GM12878 (cell line): Measurements from ENCODE around the gene DAB2IP. TPM values are rescaled to one million over a fixed set of nuclear protein-coding genes. Genes with fewer than 3 reads are reported as not detected.

Source experiments
- ATAC-seq: fragments of 200-7000 bp; cut with Tn5 transposase; 3 replicates; pipeline ENCODE4 v1.9.1; 2020; ENCODE audit warnings: mild to moderate bottlenecking, moderate library complexity
- BruUV-seq: library from RNA; stranded (reverse); fragments of 400-500 nt; replicated peaks from 2 replicates; lab custom pipeline; 2021; lab: Mats Ljungman, UMichigan
- CTCF ChIA-PET: fragments of 300-600 bp; sonication (Branson Sonifier 250); formaldehyde crosslinking; extraction: SDS; loops from one replicate; lab custom pipeline; 2021; ENCODE audit warnings: inconsistent platforms; lab: Yijun Ruan, JAX
- POLR2A ChIA-PET: fragments of 350-600 bp; formaldehyde crosslinking; extraction: SDS; loops from one replicate; lab custom pipeline; 2021; ENCODE audit warnings: inconsistent platforms; lab: Charles Lee
- RAD21 ChIA-PET: fragments of 300-600 bp; sonication (Branson Sonifier 250); formaldehyde crosslinking; loops from one replicate; lab custom pipeline; 2023; ENCODE audit warnings: antibody characterized with exemption; ENCODE audit not compliant: unreplicated experiment; lab: Charles Lee
- SMC1A ChIA-PET: fragments of 300-600 bp; sonication (Branson Sonifier 250); formaldehyde crosslinking; loops from one replicate; lab custom pipeline; 2023; ENCODE audit not compliant: unreplicated experiment, uncharacterized antibody; lab: Charles Lee
- DNase-seq: peaks from one replicate; pipeline ENCODE4 v3.0.0-alpha.2; 2011; ENCODE audit warnings: low read depth, low spot score
- FAIRE-seq: peaks from 3 replicates; lab custom pipeline; 2011; peaks lifted over from hg19 to GRCh38; lab: Jason Lieb, UNC
- H2AFZ ChIP-seq: 2 replicates; pipeline ENCODE4 v1.6.0; 2011; ENCODE audit warnings: low read depth, low read length, control low read depth; ENCODE audit not compliant: control insufficient read depth
- H3K27ac ChIP-seq: 2 replicates; pipeline ENCODE4 v1.5.1; 2011; ENCODE audit warnings: control low read depth; ENCODE audit not compliant: control insufficient read depth, insufficient read depth
- H3K27me3 ChIP-seq, 2 experiments: replicated peaks in 1 of 2; 2 replicates each; pipeline versions ENCODE4 v1.6.0 to v1.6.1; 2011; ENCODE audit warnings: low read length in 1 of 2; ENCODE audit not compliant: control insufficient read depth in 2 of 2, insufficient read depth in 2 of 2
- H3K36me3 ChIP-seq, 2 experiments: 2 replicates each; pipeline ENCODE4 v1.5.1; 2011; ENCODE audit warnings: low read length in 1 of 2; ENCODE audit not compliant: control insufficient read depth in 2 of 2, insufficient read depth in 2 of 2
- H3K4me1 ChIP-seq: 2 replicates; pipeline ENCODE4 v1.6.1; 2011; ENCODE audit warnings: mild to moderate bottlenecking, low read length, moderate library complexity, mixed read lengths; ENCODE audit not compliant: control insufficient read depth, insufficient read depth
- H3K4me2 ChIP-seq: 2 replicates; pipeline ENCODE4 v1.6.0; 2011; ENCODE audit warnings: control low read depth; ENCODE audit not compliant: control insufficient read depth, insufficient read depth
- H3K4me3 ChIP-seq: fragments of 200-600 bp; sonication (generic); 2 replicates; pipeline ENCODE4 v1.5.1; 2016
- H3K79me2 ChIP-seq: 2 replicates; pipeline ENCODE4 v1.6.0; 2011; ENCODE audit warnings: low read length; ENCODE audit not compliant: control insufficient read depth, insufficient read depth
- H3K9ac ChIP-seq: 2 replicates; pipeline ENCODE4 v1.8.0; 2011; ENCODE audit warnings: low read length, control low read depth, mixed read lengths; ENCODE audit not compliant: control insufficient read depth, insufficient read depth
- H3K9me3 ChIP-seq: replicated peaks from 3 replicates; pipeline ENCODE4 v1.5.1; 2011; ENCODE audit warnings: mild to moderate bottlenecking, low read length; ENCODE audit not compliant: control insufficient read depth, insufficient read depth
- H4K20me1 ChIP-seq: 2 replicates; pipeline ENCODE4 v1.6.0; 2011; ENCODE audit not compliant: control insufficient read depth, insufficient read depth
- BACH1 ChIP-seq: fragments of 450-650 bp; IDR thresholded peaks from 2 replicates; pipeline ENCODE4 v1.6.1; 2017; ENCODE audit warnings: mild to moderate bottlenecking, borderline replicate concordance
- BCLAF1 ChIP-seq: fragments of 450-650 bp; IDR thresholded peaks from 2 replicates; pipeline ENCODE4 v1.6.1; 2017; ENCODE audit warnings: antibody characterized with exemption, mild to moderate bottlenecking, moderate library complexity
- BMI1 ChIP-seq: fragments of 450-650 bp; IDR thresholded peaks from 2 replicates; pipeline ENCODE4 v1.6.1; 2016; ENCODE audit warnings: mild to moderate bottlenecking, moderate library complexity, borderline replicate concordance
- EZH2 ChIP-seq: IDR thresholded peaks from 2 replicates; pipeline ENCODE4 v1.6.1; 2012; ENCODE audit warnings: low read depth, mild to moderate bottlenecking, control low read depth, inconsistent platforms, low read length, borderline replicate concordance; ENCODE audit not compliant: control insufficient read depth
- JUNB ChIP-seq: IDR thresholded peaks from 2 replicates; pipeline ENCODE4 v1.6.1; 2016; ENCODE audit warnings: antibody characterized with exemption, mild to moderate bottlenecking
- KAT2A ChIP-seq: conservative IDR thresholded peaks from 2 replicates; pipeline ENCODE4 v1.6.1; 2011; ENCODE audit warnings: low read depth, low read length; ENCODE audit not compliant: control insufficient read depth
- PML ChIP-seq: IDR thresholded peaks from 2 replicates; pipeline ENCODE4 v1.6.1; 2012; ENCODE audit warnings: low read length, inconsistent platforms
- SPI1 ChIP-seq: IDR thresholded peaks from 2 replicates; pipeline ENCODE4 v1.6.1; 2011; ENCODE audit warnings: low read depth, mild to moderate bottlenecking, low read length, moderate library complexity, borderline replicate concordance; ENCODE audit not compliant: insufficient read depth
- TBL1XR1 ChIP-seq: IDR thresholded peaks from 2 replicates; pipeline ENCODE4 v1.6.1; 2012; ENCODE audit warnings: low read depth, low read length, improper control_type of control experiment
- WRNIP1 ChIP-seq: IDR thresholded peaks from 2 replicates; pipeline ENCODE4 v1.6.1; 2011; ENCODE audit warnings: low read depth, low read length, improper control_type of control experiment, borderline replicate concordance
- WGBS: methylation state at CpG from one replicate; pipeline ENCODE4 v1.1.6; 2016; ENCODE audit warnings: low lambda C conversion rate; ENCODE audit not compliant: insufficient replicate concordance, insufficient coverage; ENCODE audit errors: missing lambda C conversion rate; 5-methylcytosine and 5-hydroxymethylcytosine counted together
- in situ Hi-C: fragments of 300-500 bp; cut with MboI; formaldehyde crosslinking; loops from 9 replicates; pipeline ENCODE4 v1.14.3; 2018; ENCODE audit warnings: mixed read lengths
- intact Hi-C: fragments of 100-400 bp; cut with micrococcal nuclease; formaldehyde crosslinking; loops from one replicate; pipeline ENCODE4 v1.14.2; 2022; ENCODE audit not compliant: unreplicated experiment
- polyA plus RNA-seq, 11 experiments: library from polyadenylated mRNA; depleted of rRNA in 4 of 11; unstranded in 6 of 11; stranded (reverse) in 5 of 11; fragments of >200 nt; fragmentation: Nextera tagmentation in 4 of 11; fragmentation: Illumina TruSeq in 1 of 11; extraction: Ambion mirVana in 4 of 11; extraction: Trizol in 1 of 11; gene quantifications; 1 replicate in 1 of 11; 2 replicates in 10 of 11; pipeline versions ENCODE4 v1.2.1 to v1.2.3, GENCODE V29; 2011 to 2016; ENCODE audit warnings: inconsistent platforms in 2 of 11, missing spikeins in 2 of 11, low read depth in 1 of 11
- total RNA-seq, 4 experiments: library from RNA; depleted of rRNA in 3 of 4; stranded (reverse); fragments of >200 nt in 3 of 4; fragmentation: Illumina TruSeq in 1 of 4; extraction: Trizol in 1 of 4; gene quantifications; 2 replicates each; pipeline versions ENCODE4 v1.2.1 to v1.2.3, GENCODE V29; 2013 to 2021

The DAB2IP gene
- total and polyA plus RNA-seq, 10 of the 15 experiments (the other 5 are each of a cell fraction or from before 2014, with no cell fraction given) = 0.03 to 0.38 (median 0.14) TPM; not detected in 6

GRCh38 chr9:121692606-121693387 is 41.4 kb downstream of the DAB2IP start:
- Histone ChIP-seq H3K9ac (no peak overlapping the region), H3K36me3 (no peaks in the 10 kb centered on the region), H3K4me3 (no peak overlapping the region), H3K27me3 (peaks cover 3 to 4% of the 10 kb centered on the region in 2 experiments; a peak in 3 of 4 replicates)
- RAD21 ChIA-PET = interaction anchor here (1.3 kb wide), 1 partner anchor 57 kb away, joined by 4 read pairs; no protein-coding TSS in a partner anchor
- BruUV-seq = no TSS peak
- CTCF ChIA-PET = interaction anchor here (1.8 kb wide), 1 partner anchor 9 kb away, joined by 7 read pairs; no protein-coding TSS in a partner anchor
- no peak for TF ChIP-seq JUNB
- peak; percentile 72 for TF ChIP-seq SPI1
- TF ChIP-seq, all 136 proteins: peak for 1
- intact Hi-C loops (no loop called here), in situ Hi-C loops (no loop called here)
- FAIRE-seq = no peak
- Histone ChIP-seq H2AFZ (no peak overlapping the region), H3K79me2 (no peaks in the 10 kb centered on the region), H3K4me1 (no peaks in the 10 kb centered on the region), H3K4me2 (no peak overlapping the region), H4K20me1 (no peaks in the 10 kb centered on the region; the same call in 1 of the 2 replicates), H3K27ac (no peak overlapping the region), H3K9me3 (no peaks in the 10 kb centered on the region)
- ChIA-PET POLR2A (no interaction called here), SMC1A (interaction anchor here (0.7 kb wide), 1 partner anchor 275 kb away, joined by 3 read pairs; no protein-coding TSS in a partner anchor)
- no peak for DNase-seq
- WGBS = 46% methylated on average over 11 of the region's 14 CpGs
- no peak for ATAC-seq

DNA sequence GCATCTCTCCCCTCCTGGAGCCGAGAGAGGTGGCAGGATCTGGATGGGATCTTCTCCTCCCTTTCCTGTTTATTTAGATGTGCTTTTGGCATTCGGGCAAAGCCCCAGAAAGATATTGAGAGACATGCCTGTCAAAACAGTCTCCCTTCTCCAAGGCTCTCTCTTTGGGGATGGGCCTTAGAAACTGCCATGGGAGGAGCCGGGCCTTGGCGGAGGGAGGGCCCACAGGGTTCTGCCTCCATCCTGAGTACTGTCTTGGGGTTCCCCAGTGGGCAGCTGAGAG is 41.9 kb downstream of the DAB2IP start:
- WGBS = 12% methylated on average over 3 of the region's 4 CpGs
- peaks cover 4 to 10% of the 10 kb centered on the region in 2 experiments; a peak in 3 of 4 replicates for H3K27me3 ChIP-seq
- no peaks in the 10 kb centered on the region for H3K36me3 ChIP-seq
- no peak overlapping the region for H2AFZ ChIP-seq
- ChIA-PET SMC1A (interaction anchor here (0.7 kb wide), 1 partner anchor 274 kb away, joined by 3 read pairs; no protein-coding TSS in a partner anchor), RAD21 (no interaction called here), CTCF (interaction anchor here (1.8 kb wide), 1 partner anchor 9 kb away, joined by 7 read pairs; no protein-coding TSS in a partner anchor), POLR2A (no interaction called here)
- DNase-seq (no peak), ATAC-seq (no peak), FAIRE-seq (no peak)
- H3K27ac ChIP-seq = no peak overlapping the region
- no TSS peak for BruUV-seq
- no peaks in the 10 kb centered on the region; the same call in 1 of the 2 replicates for H4K20me1 ChIP-seq
- in situ Hi-C loops (no loop called here), intact Hi-C loops (no loop called here)
- H3K9me3 ChIP-seq = no peaks in the 10 kb centered on the region
- H3K4me2 ChIP-seq = no peak overlapping the region
- H3K9ac ChIP-seq = no peak overlapping the region
- no peak overlapping the region for H3K4me3 ChIP-seq
- H3K4me1 ChIP-seq = no peaks in the 10 kb centered on the region
- H3K79me2 ChIP-seq = no peaks in the 10 kb centered on the region
- TF ChIP-seq EZH2 (no peak), TBL1XR1 (no peak), WRNIP1 (no peak), KAT2A (no peak), BCLAF1 (no peak), BMI1 (no peak), BACH1 (no peak), PML (no peak)
